DMS153 treated with DMSO at 0.1 percent for 48 hours (cell line): ENCODE data around the gene BARHL1.

Source experiments
- DNase-seq: peaks from one replicate; lab custom pipeline; 2025; ENCODE audit not compliant: unreplicated experiment; lab: John Stamatoyannopoulos, UW

Gene BARHL1

GRCh38 chr9:132582276-132582785, at the start of gene BARHL1:
TSS of gene BARHL1 (plus strand) at chr9:132582606. CDS start at chr9:132582798, 192 bp downstream.
- no peak for DNase-seq

GRCh38 chr9:132534832-132535231, 47.6 kb upstream of the BARHL1 start:
- DNase-seq, result no peak

- DNase-seq, result no peak
Observed at GRCh38 chr9:132536124-132536523, 46.3 kb upstream of the BARHL1 start.

GRCh38 chr9:132537352-132537751, 45.1 kb upstream of the BARHL1 start:
- no peak for DNase-seq

GRCh38 chr9:132538071-132538470, 44.3 kb upstream of the BARHL1 start:
- no peak for DNase-seq

GRCh38 chr9:132539096-132539495, 43.3 kb upstream of the BARHL1 start:
- DNase-seq, result no peak

GRCh38 chr9:132541051-132541450, 41.4 kb upstream of the BARHL1 start:
- DNase-seq, result no peak

GRCh38 chr9:132541870-132542830, 40.3 kb upstream of the BARHL1 start:
- DNase-seq, result no peak

GRCh38 chr9:132543251-132543650, 39.2 kb upstream of the BARHL1 start:
- DNase-seq, result no peak

GRCh38 chr9:132543960-132544359, 38.4 kb upstream of the BARHL1 start:
- no peak for DNase-seq

- DNase-seq, result no peak
Observed at GRCh38 chr9:132545578-132545977, 36.8 kb upstream of the BARHL1 start.

- DNase-seq, result no peak
Observed at GRCh38 chr9:132546148-132547051, 36.0 kb upstream of the BARHL1 start.

- no peak for DNase-seq
Observed at GRCh38 chr9:132547052-132547431, 35.4 kb upstream of the BARHL1 start.

GRCh38 chr9:132547436-132547835, 35.0 kb upstream of the BARHL1 start:
- DNase-seq, result no peak

GRCh38 chr9:132547976-132548730, 34.3 kb upstream of the BARHL1 start:
- no peak for DNase-seq

- DNase-seq, result no peak
Observed at GRCh38 chr9:132548751-132549640, 33.4 kb upstream of the BARHL1 start.

GRCh38 chr9:132551556-132551955, 30.9 kb upstream of the BARHL1 start:
- DNase-seq, result no peak

- DNase-seq, result no peak
Observed at GRCh38 chr9:132552041-132552440, 30.4 kb upstream of the BARHL1 start.

GRCh38 chr9:132554755-132555154, 27.7 kb upstream of the BARHL1 start:
- DNase-seq, result no peak

- DNase-seq, result no peak
Observed at GRCh38 chr9:132555528-132555927, 26.9 kb upstream of the BARHL1 start.
